SIG-M5 (cell line): ENCODE measurements around the gene CCDC90B.
"Not testable (repeated sequence)": the region's sequence is repeated elsewhere in the genome, so short reads cannot be mapped to it uniquely, and the experiment has no call there.

ENCODE experiments used
- DNase-seq: peaks from one replicate; lab custom pipeline; 2025; lab: John Stamatoyannopoulos, UW

Gene CCDC90B

GRCh38 chr11:83285771-83286528, at the start of gene CCDC90B:
CCDC90B (minus strand) TSS chr11:83286367; CDS start chr11:83285972, 395 bp downstream.
- peak; percentile 70 for DNase-seq

GRCh38 chr11:83335446-83336070, 49.4 kb upstream of the CCDC90B start:
- DNase-seq = no peak

- no peak for DNase-seq
These were observed 44.1 kb upstream of the CCDC90B start for GRCh38 chr11:83330303-83330702.

GRCh38 chr11:83326326-83326725, 40.2 kb upstream of the CCDC90B start:
- no peak for DNase-seq

GRCh38 chr11:83319346-83319745, 33.2 kb upstream of the CCDC90B start:
- no peak for DNase-seq

- DNase-seq = no peak
These were observed 32.8 kb upstream of the CCDC90B start for GRCh38 chr11:83318931-83319330.

- no peak for DNase-seq
These were observed 31.9 kb upstream of the CCDC90B start for GRCh38 chr11:83317757-83318690.

- DNase-seq = not testable (repeated sequence)
These were observed 30.7 kb upstream of the CCDC90B start for GRCh38 chr11:83316897-83317268.

- DNase-seq = not testable (repeated sequence)
These were observed 30.2 kb upstream of the CCDC90B start for GRCh38 chr11:83316143-83316896.

GRCh38 chr11:83312430-83312829, 26.3 kb upstream of the CCDC90B start:
- no peak for DNase-seq

- no peak for DNase-seq
These were observed 25.5 kb upstream of the CCDC90B start for GRCh38 chr11:83311701-83312100.

- no peak for DNase-seq
These were observed 24.6 kb upstream of the CCDC90B start for GRCh38 chr11:83310718-83311117.

- not testable (repeated sequence) for DNase-seq
These were observed 22.4 kb upstream of the CCDC90B start for GRCh38 chr11:83308536-83308935.

GRCh38 chr11:83306200-83307080, 20.3 kb upstream of the CCDC90B start:
- DNase-seq = no peak

- DNase-seq = no peak
These were observed 17.1 kb upstream of the CCDC90B start for GRCh38 chr11:83303316-83303715.

GRCh38 chr11:83302151-83302550, 16.0 kb upstream of the CCDC90B start:
- DNase-seq = no peak

GRCh38 chr11:83299681-83300080, 13.5 kb upstream of the CCDC90B start:
- DNase-seq = no peak

GRCh38 chr11:83294208-83294607, 8.0 kb upstream of the CCDC90B start:
- no peak for DNase-seq

- DNase-seq = no peak
These were observed 7.2 kb upstream of the CCDC90B start for GRCh38 chr11:83293457-83293774.

GRCh38 chr11:83292709-83293456, 6.7 kb upstream of the CCDC90B start:
- DNase-seq = no peak
